ENCODE data around the gene ASH1L. TPM values are rescaled to one million over a fixed set of nuclear protein-coding genes. Genes with fewer than 3 reads are reported as not detected.
"Not testable (repeated sequence)": the region's sequence is repeated elsewhere in the genome, so short reads cannot be mapped to it uniquely, and the experiment has no call there.

Gene ASH1L
- total RNA-seq (30.6 and 32.0 TPM in 2 replicates), polyA plus RNA-seq (14.5 and 22.4 TPM in 2 replicates)

DNA sequence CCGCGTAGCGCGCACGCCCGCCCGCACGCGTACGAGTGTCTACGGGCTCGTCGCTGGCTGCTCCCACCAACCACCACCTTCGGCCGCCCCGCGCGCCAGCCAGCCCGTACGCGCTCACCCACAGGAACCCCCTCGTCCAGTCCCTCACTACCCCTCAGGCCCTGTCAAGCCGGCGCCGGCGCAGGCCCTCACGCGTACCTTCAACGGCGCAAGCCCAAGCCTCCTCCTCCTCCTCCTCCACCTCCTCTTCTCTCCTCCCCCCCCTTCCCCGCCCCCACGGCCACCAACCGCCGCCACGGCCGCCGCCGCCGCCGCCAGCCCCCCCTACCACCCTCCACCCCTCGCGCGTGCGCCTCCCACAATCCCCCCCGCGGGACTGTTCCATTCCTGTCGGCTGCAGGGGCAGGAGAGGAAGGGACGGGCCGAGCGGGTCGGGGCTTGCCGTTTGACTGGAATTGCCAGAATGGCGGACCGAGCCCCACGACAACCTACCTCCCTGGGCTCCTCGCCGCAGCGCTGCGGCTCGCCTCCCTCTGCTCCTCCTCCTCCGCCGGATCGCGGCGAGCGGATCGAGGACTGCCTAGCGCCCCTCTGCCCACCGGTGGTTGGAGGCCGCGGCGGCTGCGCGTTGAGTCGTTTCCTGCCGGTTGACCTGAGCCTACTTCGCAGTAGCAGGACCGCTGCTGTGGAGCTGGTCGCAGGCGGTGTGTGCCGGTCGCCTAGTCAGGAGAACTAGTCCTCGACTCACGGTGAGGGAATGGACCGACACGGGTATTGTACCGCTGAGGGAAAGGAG lies at the start of gene ASH1L:
Gene ASH1L, minus strand, starts transcription at position 223 of the 796 bp plus-strand sequence. CDS start 41,284 bp downstream, outside the sequence.
- no peak for TF ChIP-seq EZH2 (IDR thresholded peaks at IDR 0.05; ENCODE audit: borderline replicate concordance)
- Histone ChIP-seq H3K4me1 (ENCODE audit: insufficient read depth) (peaks cover 17% of the 10 kb centered on the region), H3K79me2 (peaks cover 72% of the 10 kb centered on the region), H3K4me2 (peak within 1 kb of the TSS; percentile 83), H3K9me2 (replicated peaks; ENCODE audit: insufficient read depth) (no peaks in the 10 kb centered on the region), H3K27me3 (no peaks in the 10 kb centered on the region), H4K20me1 (ENCODE audit: insufficient read depth, poor library complexity, severe bottlenecking) (peaks cover 29% of the 10 kb centered on the region), H3K4me3 (peak within 1 kb of the TSS; percentile 99), H2AFZ (peak within 1 kb of the TSS; percentile 96), H3K36me3 (replicated peaks; ENCODE audit: insufficient read depth, low read depth) (no peaks in the 10 kb centered on the region), H3K27ac (peak within 1 kb of the TSS; percentile 100), H3K9me3 (ENCODE audit: low read depth) (no peaks in the 10 kb centered on the region)
- peak; percentile 96 for DNase-seq (ENCODE audit: low spot score)
- 0% methylated on average over 45 of the region's 87 CpGs for WGBS (ENCODE audit: low lambda C conversion rate, missing lambda C conversion rate)

- H4K20me1 ChIP-seq (ENCODE audit: insufficient read depth, poor library complexity, severe bottlenecking); H3K9me3 ChIP-seq (ENCODE audit: low read depth); H3K9me2 ChIP-seq (replicated peaks; ENCODE audit: insufficient read depth); DNase-seq (ENCODE audit: low spot score); H3K4me1 ChIP-seq (ENCODE audit: insufficient read depth); H3K79me2 ChIP-seq; H3K4me3 ChIP-seq; H3K27ac ChIP-seq; H3K27me3 ChIP-seq; H3K36me3 ChIP-seq (replicated peaks; ENCODE audit: insufficient read depth, low read depth); H2AFZ ChIP-seq: not testable (repeated sequence)
- H3K4me2 ChIP-seq, result peak overlapping the region; percentile 65
- 0% methylated on average over 7 of the region's 33 CpGs for WGBS (ENCODE audit: low lambda C conversion rate, missing lambda C conversion rate)
These were observed 47.6 kb upstream of the ASH1L start for GRCh38 chr1:155610257-155610647.

- Histone ChIP-seq H3K36me3 (replicated peaks; ENCODE audit: insufficient read depth, low read depth) (no peaks in the 10 kb centered on the region), H3K9me3 (ENCODE audit: low read depth) (no peaks in the 10 kb centered on the region), H2AFZ (peak within 1 kb of the TSS; percentile 76), H4K20me1 (ENCODE audit: insufficient read depth, poor library complexity, severe bottlenecking) (no peaks in the 10 kb centered on the region), H3K27me3 (no peaks in the 10 kb centered on the region), H3K4me1 (ENCODE audit: insufficient read depth) (no peaks in the 10 kb centered on the region), H3K27ac (peak within 1 kb of the TSS; percentile 90), H3K79me2 (no peaks in the 10 kb centered on the region), H3K4me2 (peak within 1 kb of the TSS; percentile 73), H3K9me2 (replicated peaks; ENCODE audit: insufficient read depth) (no peaks in the 10 kb centered on the region), H3K4me3 (peak within 1 kb of the TSS; percentile 47)
- no peak for TF ChIP-seq EZH2phosphoT487 (IDR thresholded peaks at IDR 0.05; ENCODE audit: low read depth, severe bottlenecking, unreplicated experiment)
- no peak for TF ChIP-seq EZH2 (IDR thresholded peaks at IDR 0.05; ENCODE audit: borderline replicate concordance)
- no peak for TF ChIP-seq CTCF (IDR thresholded peaks at IDR 0.05; ENCODE audit: poor library complexity)
- WGBS (ENCODE audit: low lambda C conversion rate, missing lambda C conversion rate), result 12% methylated on average over 45 of the region's 47 CpGs
- DNase-seq (ENCODE audit: low spot score), result peak; percentile 98
These were observed 47.1 kb upstream of the ASH1L start, which contains the start of gene MSTO1 for GRCh38 chr1:155609515-155610256. Gene MSTO1, plus strand, starts transcription at chr1:155610218. Its CDS starts 31 bp downstream, at chr1:155610249.

DNA sequence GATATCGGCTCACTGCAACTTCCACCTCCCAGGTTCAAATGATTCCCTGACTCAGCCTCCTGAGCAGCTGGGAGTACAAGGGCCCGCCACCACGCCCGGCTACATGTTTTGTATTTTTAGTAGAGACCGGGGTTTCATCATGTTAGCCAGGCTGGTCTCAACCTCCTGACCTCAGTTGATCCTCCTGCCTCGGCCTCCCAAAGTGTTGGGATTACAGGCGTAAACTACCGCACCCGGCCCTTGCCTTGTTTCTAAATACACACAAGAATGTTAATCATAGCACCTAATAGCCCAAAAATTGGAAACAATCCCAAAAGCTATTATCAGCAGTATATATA lies 46.3 kb upstream of the ASH1L start:
- H3K4me1 ChIP-seq (ENCODE audit: insufficient read depth), result no peaks in the 10 kb centered on the region
- no peak for DNase-seq (ENCODE audit: low spot score)
- H3K27ac ChIP-seq, result no peak overlapping the region
- H3K4me3 ChIP-seq, result no peak overlapping the region
- H3K27me3 ChIP-seq, result no peaks in the 10 kb centered on the region
- H4K20me1 ChIP-seq (ENCODE audit: insufficient read depth, poor library complexity, severe bottlenecking), result no peaks in the 10 kb centered on the region
- WGBS (ENCODE audit: low lambda C conversion rate, missing lambda C conversion rate), result 96% methylated on average over 9 of the region's 9 CpGs
- no peaks in the 10 kb centered on the region for H3K79me2 ChIP-seq
- TF ChIP-seq CTCF (IDR thresholded peaks at IDR 0.05; ENCODE audit: poor library complexity) (no peak), EZH2phosphoT487 (IDR thresholded peaks at IDR 0.05; ENCODE audit: low read depth, severe bottlenecking, unreplicated experiment) (no peak), EZH2 (IDR thresholded peaks at IDR 0.05; ENCODE audit: borderline replicate concordance) (no peak)
- H3K9me3 ChIP-seq (ENCODE audit: low read depth), result no peaks in the 10 kb centered on the region
- no peaks in the 10 kb centered on the region for H3K36me3 ChIP-seq (replicated peaks; ENCODE audit: insufficient read depth, low read depth)
- no peak overlapping the region for H3K4me2 ChIP-seq
- H3K9me2 ChIP-seq (replicated peaks; ENCODE audit: insufficient read depth), result no peaks in the 10 kb centered on the region
- no peak overlapping the region for H2AFZ ChIP-seq

All from hepatocyte (in vitro differentiated cells).